Omental fat pad (tissue), 4 donors: Measurements from ENCODE around the gene AFAP1L1. TPM values are rescaled to one million over a fixed set of nuclear protein-coding genes. Genes with fewer than 3 reads are reported as not detected.

Source experiments
- ATAC-seq: fragments of 150-250 bp; one replicate; pipeline ENCODE4 v1.9.1; 2016; ENCODE audit warnings: mild to moderate bottlenecking, moderate library complexity; ENCODE audit not compliant: low FRiP score
- DNase-seq: peaks from one replicate; pipeline ENCODE4 v3.0.0-alpha.2; 2019; ENCODE audit warnings: low spot score
- CTCF ChIP-seq, 3 donors: fragments of 450-650 bp; IDR thresholded peaks; one replicate each; pipeline ENCODE4 v1.5.1; 2016 to 2017; ENCODE audit warnings: antibody characterized with exemption in 3 of 3, mild to moderate bottlenecking in 3 of 3, moderate library complexity in 2 of 3
- total RNA-seq, 4 donors: library from RNA; depleted of rRNA; stranded (reverse); fragments of >200 nt; gene quantifications; one replicate each; pipeline ENCODE4 v1.1.0, GENCODE V29; 2016

AFAP1L1 gene
- total RNA-seq, 4 donors from 2014 or later = 44.1 to 58.5 (median 46.9) TPM

- no peak for TF ChIP-seq CTCF (IDR thresholded peaks at IDR 0.05)
- ATAC-seq (no peak), DNase-seq (no peak)
These were observed 84.0 kb downstream of the AFAP1L1 start for GRCh38 chr5:149355688-149356087.

GRCh38 chr5:149356391-149356790 is 84.7 kb downstream of the AFAP1L1 start:
- no peak for DNase-seq
- ATAC-seq = no peak
- TF ChIP-seq CTCF (IDR thresholded peaks at IDR 0.05) = no peak

- ATAC-seq (peak; percentile 100), DNase-seq (peak; percentile 84)
- TF ChIP-seq CTCF (IDR thresholded peaks at IDR 0.05) = no peak
These were observed 86.0 kb downstream of the AFAP1L1 start, which contains the start of gene PCYOX1L for GRCh38 chr5:149357370-149358293. TSS of gene PCYOX1L (plus strand) at chr5:149358046. CDS start at chr5:149358069, 23 bp downstream.

GRCh38 chr5:149358294-149358651 is 86.6 kb downstream of the AFAP1L1 start:
- no peak for ATAC-seq
- TF ChIP-seq CTCF (IDR thresholded peaks at IDR 0.05) = no peak
- no peak for DNase-seq

- TF ChIP-seq CTCF (IDR thresholded peaks at IDR 0.05) = no peak
- ATAC-seq (no peak), DNase-seq (no peak)
These were observed 87.3 kb downstream of the AFAP1L1 start for GRCh38 chr5:149358868-149359495.

- no peak for DNase-seq
- ATAC-seq = no peak
- no peak for TF ChIP-seq CTCF (IDR thresholded peaks at IDR 0.05)
These were observed 88.6 kb downstream of the AFAP1L1 start for GRCh38 chr5:149360272-149360671.
